COLO668 (cell line): Measurements from ENCODE around the gene RPL35.

ENCODE experiments used
- DNase-seq: peaks from one replicate; lab custom pipeline; 2025; ENCODE audit not compliant: unreplicated experiment; lab: John Stamatoyannopoulos, UW

Gene RPL35

GRCh38 chr9:124861342-124862229 is at the start of gene RPL35, which contains the start of gene ARPC5L:
RPL35 (minus strand) TSS chr9:124861957; CDS start chr9:124861912, 45 bp downstream.
ARPC5L (plus strand) TSS chr9:124862130; CDS start chr9:124869291, 7,161 bp downstream.
- peak; percentile 97 for DNase-seq

GRCh38 chr9:124908098-124908497 is 46.3 kb upstream of the RPL35 start:
- DNase-seq, result no peak

GRCh38 chr9:124906966-124907365 is 45.2 kb upstream of the RPL35 start:
- DNase-seq, result no peak

- no peak for DNase-seq
These were observed 38.1 kb upstream of the RPL35 start for GRCh38 chr9:124899845-124900244.

GRCh38 chr9:124897570-124898460 is 36.1 kb upstream of the RPL35 start:
- DNase-seq, result no peak

GRCh38 chr9:124894741-124895170 is 33.0 kb upstream of the RPL35 start:
- no peak for DNase-seq

- no peak for DNase-seq
These were observed 32.4 kb upstream of the RPL35 start for GRCh38 chr9:124894035-124894740.

- no peak for DNase-seq
These were observed 28.4 kb upstream of the RPL35 start for GRCh38 chr9:124890179-124890578.

GRCh38 chr9:124889006-124889405 is 27.2 kb upstream of the RPL35 start:
- no peak for DNase-seq

GRCh38 chr9:124887832-124888231 is 26.1 kb upstream of the RPL35 start:
- no peak for DNase-seq

GRCh38 chr9:124886866-124887492 is 25.2 kb upstream of the RPL35 start:
- no peak for DNase-seq

- DNase-seq, result no peak
These were observed 24.7 kb upstream of the RPL35 start for GRCh38 chr9:124886461-124886860.

GRCh38 chr9:124885551-124885950 is 23.8 kb upstream of the RPL35 start:
- DNase-seq, result no peak

GRCh38 chr9:124884376-124884775 is 22.6 kb upstream of the RPL35 start:
- no peak for DNase-seq

GRCh38 chr9:124882231-124882630 is 20.5 kb upstream of the RPL35 start:
- DNase-seq, result no peak

- no peak for DNase-seq
These were observed 19.5 kb upstream of the RPL35 start for GRCh38 chr9:124881138-124881743.

GRCh38 chr9:124880501-124880900 is 18.7 kb upstream of the RPL35 start:
- no peak for DNase-seq

- no peak for DNase-seq
These were observed 17.5 kb upstream of the RPL35 start for GRCh38 chr9:124879226-124879625.

- DNase-seq, result no peak
These were observed 16.8 kb upstream of the RPL35 start for GRCh38 chr9:124878518-124878917.

- DNase-seq, result no peak
These were observed 16.3 kb upstream of the RPL35 start for GRCh38 chr9:124878021-124878420.
